Stimulated activated CD8-positive, alpha-beta memory T cell treated with anti-CD3 and anti-CD28 coated beads, Interleukin-4, amount 100 ng/mL, for 4 hours (primary cell): Measurements from ENCODE around the gene B4GAT1.
A peak's percentile ranks its signal among the peaks of the same experiment; 100 is the strongest.
"Not testable (repeated sequence)": the region's sequence is repeated elsewhere in the genome, so short reads cannot be mapped to it uniquely, and the experiment has no call there.

Source experiments
- DNase-seq, 2 donors: peaks; one replicate each; pipeline ENCODE4 v3.0.0-alpha.2; 2020; ENCODE audit warnings: low read depth in 2 of 2, low spot score in 1 of 2

Gene B4GAT1

DNA sequence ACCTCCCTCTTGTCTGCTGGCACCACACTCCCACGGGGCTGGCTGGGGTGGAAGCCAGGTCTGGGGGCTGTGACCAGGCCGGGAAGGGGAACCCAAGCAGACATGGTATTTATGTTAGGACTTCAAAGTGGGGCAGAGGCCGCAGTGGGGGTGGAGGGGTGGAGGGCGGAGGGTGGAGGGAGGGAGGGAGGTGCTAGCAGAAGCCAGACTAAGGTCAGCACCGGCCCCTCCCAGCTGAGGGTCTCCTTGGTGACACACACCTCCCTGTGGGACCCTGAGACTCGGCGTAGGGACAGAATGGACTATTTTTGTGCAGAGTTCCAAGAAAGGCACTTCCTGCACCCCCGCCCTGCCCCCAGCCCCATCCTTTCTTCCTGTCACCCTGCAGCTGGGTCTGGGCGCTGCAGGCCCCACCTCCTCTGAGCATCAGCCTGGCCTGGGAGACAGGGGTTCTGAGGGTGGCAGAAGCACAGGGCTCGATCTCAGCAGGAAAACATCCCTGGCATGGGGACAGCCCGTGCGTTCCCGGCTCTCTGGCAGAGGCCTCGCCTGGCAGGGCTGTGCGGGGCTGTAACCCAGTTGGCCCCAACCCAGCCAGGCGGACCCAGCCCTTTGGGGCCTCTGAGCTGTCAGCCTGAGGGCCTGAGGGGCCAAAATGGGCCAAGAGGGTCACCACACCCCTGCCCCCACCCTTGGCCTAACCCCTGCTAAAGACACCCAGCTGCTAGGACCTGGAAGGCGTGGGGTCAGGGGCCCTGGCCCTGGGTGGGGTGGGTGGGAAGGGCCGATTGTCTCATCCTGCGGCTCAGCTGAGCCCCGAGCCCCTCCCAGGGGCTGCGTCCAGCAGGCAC, 20.9 kb downstream of the B4GAT1 start:
- DNase-seq, result no peak

DNA sequence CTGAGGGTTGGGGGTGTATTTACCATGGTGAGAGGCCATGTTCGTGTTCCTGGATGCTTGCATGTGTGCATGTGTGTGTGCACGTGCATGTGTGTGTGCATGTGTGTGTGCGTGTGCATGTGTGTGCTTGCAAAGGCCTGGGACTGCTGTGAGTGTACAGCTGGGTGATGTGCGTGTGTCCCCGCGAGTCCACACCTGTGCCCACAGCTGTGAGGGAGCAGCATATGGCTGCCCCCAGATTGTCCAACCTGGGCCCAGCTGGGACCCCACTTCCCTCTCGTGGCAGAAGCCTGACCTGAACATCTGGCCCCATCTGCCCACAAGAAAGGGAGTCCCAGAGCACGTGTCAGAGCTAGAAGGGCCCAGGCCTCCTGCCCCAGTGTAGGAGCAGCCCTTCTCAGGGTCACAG, 22.2 kb downstream of the B4GAT1 start:
- DNase-seq, result no peak

DNA sequence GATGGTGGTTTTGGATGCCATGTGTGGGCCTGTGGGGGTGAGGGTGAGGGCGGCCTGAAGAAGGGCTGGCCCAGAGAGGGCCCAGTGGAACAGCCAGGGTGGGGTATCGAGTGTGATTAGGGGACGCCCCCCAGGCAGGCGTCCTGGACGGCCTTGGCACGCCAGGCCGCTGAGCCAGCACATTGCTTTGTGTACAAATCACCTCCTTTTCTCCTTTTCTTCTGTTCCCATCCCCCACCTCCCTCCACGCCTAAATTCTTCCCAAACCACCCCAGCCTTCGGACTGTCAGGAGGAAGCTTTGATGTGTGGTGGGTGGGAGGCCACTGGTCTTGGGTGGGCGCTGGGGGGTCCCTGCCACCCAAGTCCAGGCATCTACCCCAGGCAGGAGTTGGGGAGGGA, 22.8 kb downstream of the B4GAT1 start:
- DNase-seq, result no peak

DNA sequence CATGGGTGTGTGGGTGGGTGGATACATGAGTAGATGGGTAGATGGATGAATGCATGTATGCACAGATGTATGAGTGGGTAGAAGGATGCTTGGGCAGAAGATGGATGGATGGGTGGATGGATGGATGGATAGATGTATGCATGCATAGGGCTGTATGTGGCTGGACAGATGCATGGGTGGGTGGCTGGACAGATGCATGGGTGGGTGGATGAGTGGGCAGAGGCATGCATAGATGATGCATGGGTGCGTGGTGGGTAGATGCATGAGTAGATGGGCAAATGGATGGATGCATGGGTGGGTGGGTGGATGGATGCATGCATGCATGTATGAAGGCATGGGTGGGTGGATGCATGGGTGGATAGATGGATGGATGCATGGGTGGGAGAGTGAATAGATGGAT, 23.7 kb downstream of the B4GAT1 start:
- DNase-seq, result no peak

DNA sequence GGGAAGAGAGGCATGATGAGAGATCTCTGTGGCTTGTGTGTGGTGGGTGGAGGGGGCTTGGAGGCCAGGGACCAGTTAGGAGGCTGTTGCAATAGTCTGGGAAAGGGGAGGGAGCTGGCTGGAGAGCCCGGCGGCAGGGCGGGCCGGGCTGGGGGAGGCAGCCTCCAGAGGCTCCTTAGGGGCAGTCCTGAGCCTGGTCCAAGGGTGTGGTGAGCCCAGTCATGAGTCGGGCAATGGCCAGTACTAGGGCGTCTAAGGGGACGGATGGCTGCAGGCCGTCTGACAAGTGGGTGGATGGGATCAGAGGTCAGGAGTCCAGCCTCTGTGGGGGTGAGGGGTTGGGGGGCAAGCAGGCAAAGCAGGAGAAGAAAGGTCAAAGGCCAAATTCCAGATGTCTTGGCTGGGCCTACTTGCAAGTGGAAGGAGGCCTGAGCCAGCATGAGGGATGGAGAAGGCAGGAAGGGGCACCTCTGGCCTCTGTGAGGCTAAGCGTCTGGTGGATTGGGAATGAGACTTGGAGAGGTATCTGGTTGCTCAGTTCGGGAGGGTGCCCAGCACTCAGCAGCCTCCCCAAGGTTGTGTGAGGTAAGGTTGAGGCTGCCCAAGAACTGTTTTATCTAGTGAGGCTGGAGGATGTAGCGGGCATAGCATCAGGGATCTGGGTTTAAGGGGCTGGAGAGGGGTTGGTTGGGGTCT, 24.5 kb downstream of the B4GAT1 start:
- no peak for DNase-seq

DNA sequence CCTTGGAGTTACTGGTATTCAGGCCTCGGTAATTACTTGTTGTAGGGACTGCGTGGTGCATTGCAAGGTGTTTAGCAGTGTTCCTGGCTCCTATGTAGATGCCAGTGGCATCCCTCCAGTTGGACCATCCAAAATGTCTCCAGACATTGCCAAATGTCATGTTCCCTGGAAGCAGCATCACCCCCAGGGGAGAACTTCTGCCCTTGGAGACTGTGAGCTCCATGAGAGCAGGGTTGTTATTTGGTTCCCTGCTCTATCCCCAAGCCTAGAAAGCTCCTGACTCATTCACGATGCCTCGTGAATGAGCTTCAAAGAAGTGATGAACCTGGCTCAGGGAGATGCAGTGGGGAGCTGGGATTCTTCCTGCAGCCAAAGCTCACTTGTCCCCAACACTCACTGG, 25.8 kb downstream of the B4GAT1 start:
- DNase-seq, result no peak

DNA sequence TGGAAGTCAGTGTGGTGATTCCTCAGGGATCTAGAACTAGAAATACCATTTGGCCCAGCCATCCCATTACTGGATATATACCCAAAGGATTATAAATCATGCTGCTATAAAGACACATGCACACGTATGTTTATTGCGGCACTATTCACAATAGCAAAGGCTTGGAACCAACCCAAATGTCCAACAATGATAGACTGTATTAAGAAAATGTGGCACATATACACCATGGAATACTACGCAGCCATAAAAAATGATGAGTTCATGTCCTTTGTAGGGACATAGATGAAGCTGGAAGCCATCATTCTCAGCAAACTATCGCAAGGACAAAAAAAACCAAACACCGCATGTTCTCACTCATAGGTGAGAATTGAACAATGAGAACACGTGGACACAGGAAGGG, 26.7 kb downstream of the B4GAT1 start:
- DNase-seq, result not testable (repeated sequence)

DNA sequence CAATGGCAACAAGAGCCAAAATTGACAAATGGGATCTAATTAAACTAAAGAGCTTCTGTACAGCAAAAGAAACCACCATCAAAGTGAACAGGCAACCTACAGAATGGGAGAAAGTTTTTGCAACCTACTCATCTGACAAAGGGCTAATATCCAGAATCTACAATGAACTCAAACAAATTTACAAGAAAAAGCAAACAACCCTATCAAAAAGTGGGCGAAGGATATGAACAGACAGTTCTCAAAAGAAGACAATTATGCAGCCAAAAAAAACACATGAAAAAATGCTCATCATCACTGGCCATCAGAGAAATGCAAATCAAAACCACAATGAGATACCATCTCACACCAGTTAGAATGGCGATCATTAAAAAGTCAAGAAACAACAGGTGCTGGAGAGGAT, 27.1 kb downstream of the B4GAT1 start:
- DNase-seq, result not testable (repeated sequence)

DNA sequence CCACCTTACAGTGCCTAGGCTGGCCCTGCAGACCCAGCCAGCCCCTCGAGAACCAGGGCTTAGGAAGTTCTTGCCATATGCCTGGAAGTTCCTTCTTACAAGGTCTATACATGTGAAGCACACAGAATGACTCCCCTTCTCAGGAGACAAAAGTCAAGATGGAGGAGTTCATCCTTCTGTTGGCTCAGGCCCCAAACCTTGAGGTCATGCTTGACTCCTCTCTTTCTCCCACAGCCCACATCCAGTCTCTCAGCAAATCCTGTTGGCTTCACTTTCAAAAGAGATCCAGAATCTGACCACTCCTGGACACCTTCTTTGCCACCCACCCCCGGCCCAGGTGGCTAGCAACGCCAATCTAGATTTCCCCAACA, 28.8 kb downstream of the B4GAT1 start:
- no peak for DNase-seq

DNA sequence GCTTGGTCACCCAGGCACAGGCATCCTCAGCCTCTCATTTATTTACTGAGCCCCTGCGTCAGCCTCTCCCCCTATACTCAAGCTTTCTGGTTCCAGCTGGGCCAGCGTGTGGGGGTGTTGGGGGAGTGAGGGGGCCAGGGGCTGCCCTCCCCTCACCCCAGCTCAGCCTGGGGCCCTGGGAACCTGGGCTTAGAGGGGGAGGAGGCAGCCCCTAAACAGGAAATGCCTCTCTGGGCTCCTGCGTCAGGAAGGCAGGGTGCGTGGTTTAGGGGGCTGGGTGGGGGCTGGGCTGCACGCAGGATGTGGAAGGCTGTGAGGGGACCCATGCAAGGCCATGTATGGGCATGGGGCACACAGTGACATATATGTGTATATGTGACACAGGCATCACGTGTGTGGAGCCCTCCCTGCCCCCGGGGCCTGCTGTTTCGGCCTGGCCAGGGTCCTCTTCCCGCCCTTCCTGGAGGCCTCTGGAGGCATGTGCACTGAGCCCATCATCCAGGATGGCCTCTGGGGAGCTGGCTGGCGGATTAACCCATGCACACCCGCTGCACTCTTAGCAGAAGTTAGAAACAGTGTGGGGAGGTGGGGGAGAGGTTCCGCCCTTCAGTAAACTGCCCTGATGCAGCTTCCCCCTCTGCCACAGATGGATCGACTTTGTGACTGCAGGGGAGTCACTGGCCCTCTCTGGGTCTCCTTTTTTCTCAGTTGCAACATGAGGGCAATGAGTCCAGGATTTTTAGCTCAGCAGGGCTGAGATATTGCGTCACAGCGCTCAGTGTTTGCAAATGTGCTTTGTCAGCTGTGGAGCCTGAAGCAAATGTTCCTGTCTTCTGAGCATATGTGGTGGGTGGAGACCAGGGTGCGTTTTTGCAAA, 29.5 kb downstream of the B4GAT1 start:
- peak in 1 of 2 donors; percentile 39 for DNase-seq

DNA sequence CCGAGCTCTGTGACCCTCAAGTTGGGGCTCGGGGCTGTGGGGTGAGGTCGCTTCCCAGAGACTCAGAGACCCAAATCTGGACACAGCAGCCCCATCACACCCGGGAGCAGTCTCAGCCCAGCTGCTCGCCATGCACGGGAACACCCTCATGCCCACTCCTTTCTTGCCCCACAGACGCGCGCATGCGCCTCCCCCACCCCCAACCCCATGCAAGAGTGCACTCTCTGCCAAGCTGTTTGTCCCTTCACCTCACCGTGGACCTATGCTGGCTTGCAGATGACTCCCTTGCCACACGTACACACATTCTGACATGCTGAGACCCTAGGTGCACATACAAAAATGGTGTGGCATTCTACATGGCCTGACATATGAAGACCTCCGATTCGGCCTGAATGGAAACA, 30.1 kb downstream of the B4GAT1 start:
- DNase-seq, result no peak

DNA sequence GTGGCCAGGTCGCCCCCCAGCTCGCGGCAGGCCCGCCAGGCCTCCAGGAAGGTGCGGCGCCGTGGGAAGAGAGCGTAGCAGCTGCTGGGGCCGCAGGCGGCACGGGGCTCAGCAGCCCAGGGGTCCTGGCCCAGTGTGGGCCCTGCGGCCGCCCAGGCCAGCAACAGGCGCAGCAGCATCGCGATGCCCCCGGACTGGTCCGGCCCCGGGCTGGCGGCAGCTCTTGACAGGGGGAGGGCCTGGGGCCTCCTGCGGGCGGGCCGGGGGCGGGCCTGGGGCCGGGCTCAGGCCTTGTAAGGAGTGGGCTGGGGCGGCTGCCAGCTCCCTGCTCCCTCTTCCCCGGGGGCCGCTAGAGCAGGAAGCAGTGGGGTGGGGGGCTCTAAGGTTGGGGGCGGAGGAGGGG, 30.6 kb downstream of the B4GAT1 start, which contains the start of gene CD248:
Gene CD248 (minus strand): TSS at position 196 of the 403 bp plus-strand sequence. CDS start 17 bp downstream, at position 179.
- DNase-seq, result no peak

DNA sequence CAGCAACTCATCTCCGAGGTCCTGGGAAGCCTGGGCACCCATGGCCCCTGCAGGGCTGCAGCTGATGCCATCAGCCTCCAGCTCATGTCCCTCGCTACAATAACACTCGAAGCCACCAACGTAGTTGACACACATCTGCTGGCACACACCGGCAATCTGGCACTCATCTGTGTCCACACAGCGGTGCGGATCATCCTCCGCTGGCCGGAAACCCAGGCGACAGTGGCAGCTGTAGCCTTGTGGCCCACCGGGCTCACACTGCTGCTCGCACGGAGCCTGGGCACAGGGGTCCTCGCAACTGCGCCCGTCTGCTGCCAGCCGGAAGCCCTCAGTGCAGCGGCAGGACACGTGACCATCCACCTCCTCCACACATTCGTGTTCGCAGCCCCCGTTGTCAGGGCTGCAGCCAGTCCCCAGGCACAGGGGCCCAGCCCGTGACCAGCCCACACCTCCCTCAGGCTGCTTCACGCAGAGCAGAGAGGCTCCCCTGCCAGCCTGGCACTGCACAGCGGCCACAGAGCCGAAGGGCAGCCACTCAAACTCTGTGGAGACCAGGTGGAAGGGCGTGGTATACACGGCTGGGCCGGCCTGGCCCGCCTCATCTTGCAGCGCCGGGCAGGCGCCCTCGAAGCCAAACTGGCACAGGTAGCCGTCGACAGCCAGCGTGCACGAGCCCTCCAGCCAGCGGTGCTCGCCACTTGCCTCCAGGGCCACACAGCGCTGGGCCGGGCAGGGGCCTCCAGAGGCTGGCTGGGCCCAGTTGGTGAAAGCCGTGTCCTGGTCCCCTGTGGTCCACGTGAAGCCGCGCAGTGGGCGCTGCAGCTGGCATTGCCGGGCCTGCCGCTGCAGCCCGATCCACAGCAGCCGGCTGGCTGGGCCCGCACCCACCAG, 31.3 kb downstream of the B4GAT1 start:
- DNase-seq, result no peak

DNA sequence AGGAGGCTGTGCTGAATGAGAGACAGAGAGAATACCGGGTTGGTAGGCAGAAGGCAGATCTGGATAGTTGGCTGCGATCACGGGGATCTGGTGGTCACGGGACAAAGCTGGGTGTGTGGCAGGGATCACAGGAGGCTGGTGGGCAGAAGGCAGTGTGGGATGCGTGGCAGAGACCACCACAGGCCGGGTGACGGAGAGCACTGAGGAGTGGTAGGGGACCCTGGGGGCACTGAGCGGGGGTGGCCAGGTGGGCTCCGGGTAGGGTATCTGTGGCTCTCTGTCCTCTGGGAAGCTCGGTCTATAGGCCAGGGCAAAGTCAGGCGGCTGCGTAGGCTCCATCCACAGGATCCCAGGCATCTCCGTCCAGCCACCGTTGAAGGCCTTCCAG, 31.9 kb downstream of the B4GAT1 start:
- no peak for DNase-seq

DNA sequence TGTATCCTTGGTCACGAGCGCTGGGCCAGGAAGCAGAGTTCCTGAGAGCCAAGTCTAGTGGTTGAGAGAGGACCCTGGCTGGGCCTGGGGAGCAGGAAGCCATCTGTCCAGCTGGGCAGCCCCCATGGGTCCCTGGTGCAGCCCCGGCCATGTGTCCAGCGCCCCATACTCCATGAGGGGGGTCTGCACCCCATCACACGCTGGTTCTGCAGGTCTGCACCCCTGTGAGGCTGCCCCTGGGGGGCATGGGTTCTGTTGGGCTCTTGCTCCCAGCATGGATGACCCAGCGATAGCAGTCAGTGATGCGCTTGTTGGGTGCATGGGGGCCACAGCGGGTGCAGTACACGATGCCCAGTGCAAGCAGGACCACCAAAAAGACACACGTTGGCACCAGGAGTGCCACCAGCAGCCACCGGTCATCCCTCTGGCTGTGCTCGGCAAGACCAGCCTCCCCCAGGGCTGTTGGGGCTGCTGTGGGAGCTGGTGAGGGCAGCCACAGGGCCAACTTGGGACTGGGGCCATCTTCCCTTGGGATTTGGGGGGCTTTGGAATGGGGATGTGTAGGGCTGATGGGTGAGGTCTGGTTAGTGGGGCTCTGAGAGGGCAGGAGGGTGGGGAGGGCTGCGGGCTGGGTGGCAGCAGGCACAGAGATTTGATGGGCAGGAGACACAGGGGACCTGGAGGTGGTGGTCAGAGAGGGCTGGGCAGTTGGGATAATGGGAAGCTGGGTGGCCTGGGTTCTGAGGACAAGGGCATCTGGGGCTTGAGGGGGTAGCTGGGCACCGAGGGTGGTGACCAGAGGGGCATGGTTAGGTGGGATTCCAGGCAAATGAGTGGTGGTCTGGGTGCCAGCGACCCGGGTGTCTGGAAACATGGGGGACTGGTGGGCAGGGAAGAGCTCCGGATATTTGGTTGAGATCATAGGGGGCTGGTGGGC, 32.6 kb downstream of the B4GAT1 start:
- no peak for DNase-seq

DNA sequence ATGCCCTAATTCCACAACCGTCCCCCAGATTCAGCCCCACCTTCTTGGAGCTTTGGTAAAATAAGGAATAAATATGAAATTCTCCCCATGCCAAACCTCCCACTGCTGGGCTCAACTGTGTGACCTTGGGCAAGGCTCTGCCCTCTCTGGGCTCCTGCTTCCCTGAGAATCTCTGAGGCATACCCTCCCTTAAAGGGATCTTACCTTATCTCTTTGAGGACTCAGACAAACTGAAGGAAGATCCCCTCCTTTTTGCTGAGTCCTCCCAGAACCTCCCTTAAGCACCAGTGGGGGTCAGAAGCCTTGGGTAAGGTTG, 33.3 kb downstream of the B4GAT1 start:
- no peak for DNase-seq

DNA sequence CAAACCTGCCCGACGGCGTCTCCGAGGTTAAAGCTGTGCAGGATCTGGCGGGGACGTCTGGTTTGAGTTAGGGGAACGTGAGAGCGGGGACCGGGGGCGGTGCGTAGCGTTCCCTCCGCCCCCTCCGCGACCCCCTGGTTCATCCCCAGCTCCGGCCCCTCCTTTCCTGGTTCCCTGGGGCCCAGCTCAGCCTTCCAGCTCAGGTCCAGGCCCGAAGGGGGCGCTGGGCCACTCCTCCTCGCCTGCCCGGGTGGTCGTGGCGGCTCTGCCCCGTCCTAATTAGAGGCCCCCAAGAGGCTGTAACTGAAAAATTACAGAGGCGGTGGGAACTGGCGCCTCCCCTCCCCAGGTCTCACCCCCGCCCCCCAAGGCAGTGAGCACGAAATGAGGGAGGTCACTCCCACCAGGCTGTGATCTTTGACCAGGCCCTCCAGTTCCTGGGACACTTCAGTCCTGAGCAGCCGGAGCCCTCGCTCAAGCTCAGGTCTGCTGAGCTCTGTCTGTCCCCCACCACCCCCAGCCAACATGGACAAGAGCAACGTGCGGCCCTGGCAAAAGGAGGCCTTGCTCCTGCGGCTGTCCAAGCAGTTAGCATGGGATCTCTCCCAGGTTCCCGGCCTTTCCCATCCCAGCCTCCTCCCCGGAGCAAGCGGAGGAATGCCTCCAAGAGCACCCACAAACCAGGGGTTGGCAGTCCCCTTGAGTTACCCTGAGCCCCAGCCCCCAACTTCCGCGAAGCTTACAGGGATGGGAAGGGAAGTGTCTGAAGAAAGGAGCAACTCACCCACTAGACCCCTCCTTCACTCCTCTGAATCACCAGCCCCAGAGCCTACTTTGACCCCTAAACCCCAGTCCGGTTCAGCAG, 33.9 kb downstream of the B4GAT1 start:
- DNase-seq, result no peak

DNA sequence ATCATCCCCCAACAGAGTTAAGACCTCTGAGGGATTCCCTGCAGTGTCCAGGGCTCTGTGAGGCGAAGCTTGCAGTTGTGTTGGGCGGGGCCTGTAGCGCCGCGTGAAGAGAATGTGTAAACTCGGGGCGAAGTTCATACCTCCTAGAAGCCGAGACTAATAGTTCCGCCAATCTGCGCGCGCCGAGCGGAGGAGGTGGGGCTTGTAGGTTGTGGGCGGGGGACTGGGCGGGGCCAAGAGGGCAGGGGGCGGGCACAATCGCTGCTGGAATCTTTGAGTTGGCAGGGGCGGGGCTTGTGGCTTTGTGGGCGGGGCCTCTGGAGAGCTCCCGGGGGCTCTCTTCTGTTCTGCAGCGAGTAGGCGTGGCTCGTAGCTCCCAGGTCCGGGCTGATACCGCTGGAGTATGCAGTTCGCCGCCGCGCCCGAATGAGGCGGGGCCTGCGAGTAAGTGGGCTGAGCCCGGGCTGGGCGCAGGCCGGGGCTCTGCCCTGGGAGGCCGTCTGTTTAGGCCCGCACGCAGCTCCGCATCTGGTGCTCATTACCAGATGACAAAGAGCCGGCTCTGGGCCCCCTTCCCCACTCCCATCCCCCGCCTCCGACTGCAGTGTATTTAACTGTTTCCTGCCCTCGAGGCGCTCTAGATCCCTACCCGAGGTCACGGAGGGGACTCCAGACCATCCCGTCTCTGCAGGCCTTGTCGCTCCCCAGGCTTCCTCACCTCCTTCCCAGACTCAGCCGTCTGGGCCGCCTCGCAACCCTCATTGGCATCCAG, 34.7 kb downstream of the B4GAT1 start:
- peak; percentile 93 to 97 for DNase-seq
